GM12892 (cell line): ENCODE measurements around the gene BACH1.

Experiments
- DNase-seq: peaks from one replicate; pipeline ENCODE4 v3.0.0; 2011; ENCODE audit not compliant: insufficient read length
- FAIRE-seq: peaks from 2 replicates; lab custom pipeline; 2011; peaks lifted over from hg19 to GRCh38; lab: Jason Lieb, UNC
- POLR2A ChIP-seq: IDR thresholded peaks from 2 replicates; pipeline ENCODE4 v1.6.1; 2011; ENCODE audit warnings: low read depth, low read length, control low read depth
- POLR2AphosphoS5 ChIP-seq: IDR thresholded peaks from 2 replicates; pipeline ENCODE4 v1.6.1; 2011; ENCODE audit warnings: low read depth, low read length, control low read depth
- TAF1 ChIP-seq: IDR thresholded peaks from 2 replicates; pipeline ENCODE4 v1.6.1; 2011; ENCODE audit warnings: low read depth, mild to moderate bottlenecking, control low read depth, low read length, borderline replicate concordance

BACH1 gene

DNA sequence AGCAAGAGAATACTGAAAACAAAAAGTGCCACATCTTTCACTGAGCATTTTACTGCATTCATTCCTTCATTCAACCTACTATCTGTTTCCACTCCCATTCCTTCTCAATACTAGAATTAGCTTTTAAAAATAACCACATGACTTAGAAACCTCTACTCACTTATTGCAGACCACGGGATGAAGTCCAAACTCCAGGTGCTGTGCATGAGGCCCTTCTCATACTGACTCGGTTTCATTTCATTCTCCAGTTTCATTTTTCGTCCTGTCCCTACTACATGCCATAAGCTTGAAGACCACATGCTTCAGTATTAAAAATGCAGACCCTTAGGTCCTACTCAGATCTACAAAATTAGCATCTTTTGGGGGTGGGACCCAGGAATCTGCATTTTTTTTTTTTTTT, 2.3 kb upstream of the BACH1 start:
- DNase-seq, result no peak
- TF ChIP-seq POLR2A (no peak), POLR2AphosphoS5 (no peak)
- no peak for FAIRE-seq

DNA sequence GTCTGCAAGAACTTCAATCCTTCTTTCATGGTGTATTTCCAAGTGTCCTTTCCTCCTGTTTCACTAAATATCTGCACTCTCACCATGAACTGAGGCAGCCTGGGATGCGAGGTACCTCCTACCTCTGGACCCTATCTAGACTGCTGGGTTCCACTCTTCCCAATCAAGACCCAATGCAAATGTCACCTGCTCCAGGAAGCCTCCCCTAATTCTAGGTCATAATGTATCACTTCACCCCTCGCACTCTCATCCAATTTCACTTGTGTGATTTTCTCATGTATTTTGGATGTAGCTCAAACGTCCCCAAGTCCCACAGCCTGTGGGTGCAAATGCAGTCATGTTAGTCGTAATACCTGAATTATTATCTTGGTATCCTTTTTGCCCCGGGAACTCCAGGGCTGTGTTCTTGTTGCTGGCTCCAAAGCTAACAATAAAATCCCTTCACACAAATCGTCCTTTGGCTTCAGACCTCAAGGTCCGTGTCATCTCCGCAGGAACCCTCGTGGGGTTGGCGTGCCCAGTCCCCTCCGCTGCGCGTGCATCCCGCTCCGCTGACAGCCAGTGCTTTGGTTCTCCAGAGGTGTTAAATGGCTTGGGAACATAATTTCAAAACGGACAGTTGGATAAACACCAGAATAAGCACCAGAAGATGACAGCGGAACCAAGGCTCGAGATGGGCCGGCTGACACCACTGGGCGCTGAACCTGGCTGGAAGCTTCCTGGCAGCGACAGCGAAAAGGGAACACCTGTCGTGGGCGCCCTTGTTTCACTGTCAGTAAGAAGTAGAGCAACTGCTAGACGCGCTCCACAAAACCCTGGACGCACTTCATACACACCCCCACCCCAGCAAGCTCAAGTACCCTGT, 1.0 kb upstream of the BACH1 start:
- no peak for TF ChIP-seq TAF1
- no peak for TF ChIP-seq POLR2A
- no peak for TF ChIP-seq POLR2AphosphoS5
- DNase-seq (no peak), FAIRE-seq (no peak)

DNA sequence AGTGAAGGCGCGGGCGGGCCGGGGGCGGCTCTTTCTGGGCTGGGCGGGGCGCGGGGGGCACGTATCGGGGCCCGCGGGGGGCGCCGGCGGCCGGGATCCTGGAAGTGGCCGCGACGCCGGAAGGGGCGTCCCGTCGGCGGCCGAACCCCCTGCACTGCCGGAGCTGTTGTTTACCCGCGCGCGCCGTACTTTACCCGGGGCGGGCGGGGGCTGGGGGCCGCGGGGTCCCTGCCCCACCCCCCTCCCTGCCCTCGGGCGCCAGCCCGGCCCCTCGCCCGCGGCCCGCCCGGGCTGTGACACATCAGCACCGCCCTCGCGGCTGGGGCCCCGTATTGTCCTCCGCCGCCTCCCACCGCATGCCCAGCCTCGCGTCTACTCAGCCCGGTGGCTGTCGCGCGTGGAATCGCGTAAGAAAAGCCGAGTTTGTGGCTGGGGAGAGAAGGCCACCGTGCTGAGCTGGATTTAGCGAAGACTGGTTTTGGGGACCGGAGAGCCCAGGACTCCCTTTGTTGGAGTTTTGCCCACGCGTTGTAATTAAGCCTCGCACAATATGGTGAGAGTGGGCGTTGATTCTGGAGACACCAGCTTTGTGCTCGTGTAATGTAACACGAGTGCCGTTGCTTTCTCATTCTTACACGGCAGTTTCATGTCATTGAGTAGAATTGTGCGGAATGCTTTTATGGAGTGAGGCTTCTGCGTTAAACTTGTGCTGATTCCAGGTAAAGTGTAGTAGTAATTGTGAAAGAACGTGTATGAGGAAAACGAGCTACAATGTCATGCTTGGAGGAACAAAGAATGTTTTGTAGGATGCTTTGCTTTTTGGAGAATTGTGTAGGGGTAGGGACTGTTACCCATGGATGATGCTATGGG, 559 bp downstream of the BACH1 start:
- peak; percentile 69 for FAIRE-seq
- TF ChIP-seq POLR2A, result 0 out of 2 replicates have a peak, but pooled peaks have one; percentile 27
- no peak for TF ChIP-seq TAF1
- peak; percentile 62 for TF ChIP-seq POLR2AphosphoS5
- peak; percentile 27 for DNase-seq

DNA sequence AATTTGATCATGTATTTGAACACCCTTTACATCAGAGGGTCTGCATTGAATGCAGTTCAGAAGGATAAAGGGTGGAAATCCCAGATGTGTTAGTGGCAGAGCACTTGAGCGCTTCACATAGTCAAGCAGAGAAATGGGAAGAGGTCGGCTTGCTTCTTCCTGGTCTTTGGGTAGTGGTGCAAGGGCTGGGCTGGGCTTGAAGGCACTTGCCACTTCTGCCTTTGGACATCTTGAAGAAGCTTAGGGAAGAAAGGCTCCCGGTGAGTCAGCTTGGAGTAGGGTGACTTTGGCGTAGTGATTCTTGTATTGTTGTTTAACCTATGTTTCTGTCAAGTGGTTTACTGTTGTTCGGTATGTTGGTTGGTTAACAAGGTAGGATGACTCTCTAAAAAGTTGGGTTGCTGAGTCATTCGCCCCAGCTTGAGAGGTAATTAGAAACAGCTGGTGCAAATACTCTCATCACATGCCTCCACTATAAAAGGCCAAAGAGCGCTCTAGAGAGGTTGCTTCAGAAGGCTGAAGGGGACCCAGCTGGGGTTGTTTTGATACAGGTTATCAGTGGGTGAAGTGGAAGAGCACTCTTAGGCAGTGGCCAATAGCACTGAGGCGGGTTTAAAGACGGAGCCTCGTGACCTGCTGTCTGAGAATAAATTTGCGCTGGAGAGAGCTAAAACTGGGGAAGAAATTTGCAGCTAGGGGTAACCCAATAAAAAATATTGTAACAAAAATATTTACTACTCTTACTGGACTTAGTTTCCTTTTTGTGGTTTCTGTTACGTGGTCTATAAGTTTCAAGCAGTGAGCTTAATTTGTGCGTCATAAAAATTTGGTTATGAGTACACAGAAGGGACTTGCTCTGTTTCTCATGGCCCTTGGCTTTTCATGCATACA, 1.4 kb downstream of the BACH1 start:
- peak; percentile 78 for FAIRE-seq

DNA sequence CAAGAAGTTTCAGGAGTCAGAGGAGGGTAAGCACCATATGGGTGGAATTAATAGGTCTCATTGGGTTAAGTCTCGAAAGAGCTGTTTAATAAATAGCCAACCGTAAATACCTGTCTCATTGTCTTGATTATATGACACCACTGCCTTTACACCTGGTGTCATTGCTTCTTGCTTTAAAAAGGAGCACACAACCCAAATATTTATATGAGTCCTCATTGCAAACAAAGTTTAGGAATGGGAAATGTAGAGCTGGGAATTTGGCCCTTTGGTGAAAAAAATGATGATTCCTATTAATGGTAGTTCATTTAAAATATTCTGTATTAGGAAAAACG, 2.1 kb downstream of the BACH1 start:
- TF ChIP-seq TAF1 (no peak), POLR2A (no peak), POLR2AphosphoS5 (no peak)
- FAIRE-seq, result no peak
- DNase-seq, result peak; percentile 27

More for the DNA sequence above, 1.4 kb downstream of the BACH1 start:
- DNase-seq, result peak; percentile 23
- no peak for TF ChIP-seq POLR2AphosphoS5
- TF ChIP-seq TAF1, result peak; percentile 3; the same call in 1 of the 2 replicates

DNA sequence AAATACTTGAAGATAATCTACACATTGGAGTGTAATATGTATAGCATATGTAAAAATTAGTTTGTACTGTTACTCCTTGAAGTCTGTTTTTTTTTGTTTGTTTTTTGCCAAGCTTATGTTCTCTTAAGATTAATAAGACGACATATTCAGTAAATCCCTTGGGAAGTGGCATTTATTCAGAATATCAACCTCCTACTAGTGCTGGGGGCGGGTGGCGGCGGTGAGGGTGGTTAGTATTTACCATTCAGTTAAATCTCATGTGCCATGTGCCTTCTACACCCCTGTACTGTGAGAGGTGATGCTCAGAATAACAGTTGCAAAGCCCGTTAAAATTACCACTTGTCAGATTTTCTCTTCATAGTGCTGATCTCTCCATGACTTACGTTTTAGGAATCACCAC, 3.0 kb downstream of the BACH1 start:
- FAIRE-seq (no peak), DNase-seq (no peak)
- TF ChIP-seq TAF1 (no peak), POLR2A (no peak), POLR2AphosphoS5 (no peak)

DNA sequence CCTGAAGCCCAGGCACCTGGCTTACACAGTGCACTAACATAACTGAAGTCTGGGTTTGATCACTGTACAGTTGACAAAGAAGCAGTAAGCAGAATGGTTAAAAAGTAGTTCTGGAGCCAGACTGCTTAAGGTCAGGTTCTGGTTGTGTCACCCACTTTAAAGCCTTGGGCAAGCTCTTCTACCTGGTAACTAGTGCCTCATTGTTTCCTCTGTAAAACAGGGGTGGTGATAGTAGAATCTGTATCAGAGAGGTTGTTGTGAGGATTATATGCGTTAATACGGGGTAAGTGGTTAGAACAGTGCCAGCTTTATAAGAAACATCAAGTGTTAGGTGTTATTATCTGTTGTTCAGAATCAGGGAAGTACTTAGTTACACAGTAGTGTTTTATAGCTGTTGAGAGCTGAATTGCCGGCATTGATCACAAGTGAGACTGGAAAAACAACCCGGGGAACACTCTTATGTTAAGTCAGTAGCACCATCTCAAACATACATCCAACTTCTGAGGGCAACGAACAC, 3.7 kb downstream of the BACH1 start:
- no peak for FAIRE-seq
- no peak for DNase-seq
- TF ChIP-seq POLR2AphosphoS5, result peak; percentile 64; the same call in 1 of the 2 replicates
- TF ChIP-seq POLR2A, result no peak
- TF ChIP-seq TAF1, result no peak

DNA sequence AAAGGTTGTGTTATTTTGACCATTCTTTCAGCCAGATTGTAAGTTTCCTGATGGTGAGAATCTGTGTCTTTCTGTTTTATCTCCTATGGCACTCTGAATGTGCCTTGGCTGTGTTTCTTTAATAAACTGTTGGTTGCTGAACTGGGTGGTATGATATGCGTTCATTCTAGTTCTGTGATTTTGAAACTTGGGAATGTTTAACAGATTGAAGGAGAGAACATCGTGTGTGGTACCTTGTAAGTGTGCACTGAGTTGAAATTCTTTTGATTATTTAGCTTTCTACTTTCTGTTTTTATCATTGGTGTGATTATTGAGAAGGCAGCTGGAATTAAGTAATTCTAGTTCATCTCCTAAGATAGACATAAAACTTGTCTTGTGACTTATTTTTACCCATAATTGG, 4.6 kb downstream of the BACH1 start:
- TF ChIP-seq TAF1 (no peak), POLR2A (no peak), POLR2AphosphoS5 (no peak)
- no peak for DNase-seq
- FAIRE-seq, result no peak

DNA sequence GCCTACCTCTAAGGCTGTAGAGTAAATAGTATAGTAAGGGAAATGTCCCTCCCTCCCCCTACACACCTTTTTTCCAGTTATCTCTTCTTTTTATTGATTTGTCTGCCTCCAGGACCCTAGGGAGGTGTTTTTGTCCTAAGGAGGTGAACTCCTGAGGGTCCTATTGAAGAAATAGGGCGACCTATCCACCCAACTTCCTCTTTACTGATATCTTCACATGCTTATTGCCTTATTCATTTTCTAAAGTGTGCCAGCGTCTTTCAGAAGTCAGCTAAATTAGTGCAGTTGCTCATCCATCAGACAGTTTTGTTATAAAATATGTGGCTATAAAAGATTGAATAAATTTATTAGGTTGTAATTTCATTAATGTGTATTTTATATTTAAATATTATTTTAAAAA, 5.9 kb downstream of the BACH1 start:
- TF ChIP-seq POLR2A (no peak), POLR2AphosphoS5 (no peak), TAF1 (no peak)
- DNase-seq (no peak), FAIRE-seq (no peak)

DNA sequence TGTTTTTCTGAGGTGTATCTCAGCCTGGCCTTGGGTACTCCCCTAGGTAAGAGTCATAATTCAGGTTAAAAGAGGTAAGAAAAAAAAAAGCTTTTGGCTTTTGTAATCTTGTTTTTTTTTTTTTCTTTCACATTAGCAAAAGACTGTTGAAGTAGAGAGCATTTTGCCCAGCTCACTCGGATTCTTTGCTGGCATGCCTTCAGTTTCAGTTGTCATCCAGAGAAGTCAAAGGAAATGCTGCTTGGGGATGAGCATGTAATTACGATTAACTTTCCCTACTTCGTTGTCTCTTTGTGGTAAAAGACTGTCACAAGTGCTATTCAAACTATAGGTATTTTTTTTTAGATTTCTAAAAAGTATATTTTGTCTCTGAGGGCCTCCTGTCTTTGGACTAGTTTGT, 6.3 kb downstream of the BACH1 start:
- TF ChIP-seq POLR2AphosphoS5 (no peak), POLR2A (no peak), TAF1 (no peak)
- no peak for FAIRE-seq
- DNase-seq, result no peak

DNA sequence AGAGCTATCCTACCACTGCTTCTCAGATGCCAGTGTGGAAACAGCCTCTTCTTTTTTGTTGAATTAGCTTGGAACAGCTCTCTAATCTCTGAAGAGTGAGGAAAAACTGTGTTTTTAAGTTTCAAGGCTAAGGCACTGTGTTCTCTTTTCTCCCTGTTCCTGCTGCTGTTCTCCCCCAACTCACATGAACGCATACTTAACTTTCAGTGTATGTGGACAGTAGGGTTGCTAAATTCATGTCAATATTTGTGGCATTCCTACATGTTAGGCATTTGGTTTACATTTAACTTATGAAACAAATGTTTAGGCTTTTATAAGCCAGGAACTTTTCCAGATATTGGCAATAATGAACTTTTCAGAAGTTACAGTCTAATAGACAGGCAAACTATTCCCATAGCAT, 6.8 kb downstream of the BACH1 start:
- no peak for DNase-seq
- TF ChIP-seq TAF1 (no peak), POLR2AphosphoS5 (no peak)
- FAIRE-seq, result no peak
